ENCODE measurements around the gene IGFBP2. TPM values are rescaled to one million over a fixed set of nuclear protein-coding genes. Genes with fewer than 3 reads are reported as not detected.
A peak's percentile ranks its signal among the peaks of the same experiment; 100 is the strongest.

The IGFBP2 gene
- total and polyA plus RNA-seq, 10 donors = 61.3 to 334 (median 257) TPM

- WGBS, 5 donors = 58 to 71% (median 63%) methylated on average over 12 of the region's 12 CpGs
- DNase-seq = no peak
- intact Hi-C loops (cut with DNase I; ENCODE audit: low total_unique reads) = loop anchor here (5.0 to 10.0 kb wide), 2 partner anchors 148 to 631 kb away; no protein-coding TSS in a partner anchor
These were observed 32.5 kb downstream of the IGFBP2 start for GRCh38 chr2:216665717-216666116.

GRCh38 chr2:216666461-216667233, 33.4 kb downstream of the IGFBP2 start:
- Histone ChIP-seq H3K9me3 (no peaks in the 10 kb centered on the region), H3K4me1 (peaks cover 0 to 24% (median 15%) of the 10 kb centered on the region in 6 donors), H3K27me3 (replicated peaks in 1 of 7) (peaks cover 0 to 18% (median 0%) of the 10 kb centered on the region in 7 donors), H3K36me3 (peaks cover 0 to 33% (median 0%) of the 10 kb centered on the region in 6 donors), H3K4me3 (no peak overlapping the region), H3K27ac (no peak overlapping the region)
- no peak for TF ChIP-seq POLR2A (IDR thresholded peaks at IDR 0.05)
- peak; percentile 89 to 98 (median 95) for TF ChIP-seq CTCF (IDR thresholded peaks at IDR 0.05 in 8 of 11, conservative IDR thresholded peaks at IDR 0.05 in 3 of 11)
- peak in 1 of 3 donors; percentile 9 for TF ChIP-seq POLR2AphosphoS5 (IDR thresholded peaks at IDR 0.05)
- DNase-seq = peak; percentile 85
- intact Hi-C loops (cut with DNase I; ENCODE audit: low total_unique reads) = loop anchor here (5.0 to 10.0 kb wide), 2 partner anchors 149 to 632 kb away; no protein-coding TSS in a partner anchor
- WGBS, 5 donors = 14 to 18% (median 15%) methylated on average over 7 to 9 of the region's 9 CpGs

More at GRCh38 chr2:216665717-216666116, 32.5 kb downstream of the IGFBP2 start:
- Histone ChIP-seq H3K9me3 (no peaks in the 10 kb centered on the region), H3K4me1 (peaks cover 0 to 29% (median 15%) of the 10 kb centered on the region in 6 donors), H3K4me3 (no peak overlapping the region), H3K27ac (peak overlapping the region in 1 of 8 donors; percentile 2), H3K27me3 (replicated peaks in 1 of 7) (peaks cover 0 to 13% (median 0%) of the 10 kb centered on the region in 7 donors), H3K36me3 (peaks cover 0 to 37% (median 0%) of the 10 kb centered on the region in 6 donors)
- peak in 2 of 3 donors; percentile 28 to 30 for TF ChIP-seq POLR2AphosphoS5 (IDR thresholded peaks at IDR 0.05)
- no peak for TF ChIP-seq POLR2A (IDR thresholded peaks at IDR 0.05)

- Histone ChIP-seq H3K36me3 (no peaks in the 10 kb centered on the region), H3K4me3 (no peak overlapping the region), H3K27me3 (replicated peaks in 1 of 7) (peaks cover 0 to 18% (median 0%) of the 10 kb centered on the region in 7 donors), H3K9me3 (no peaks in the 10 kb centered on the region), H3K4me1 (peaks cover 0 to 11% (median 8%) of the 10 kb centered on the region in 6 donors), H3K27ac (no peak overlapping the region)
- 60 to 65% (median 62%) methylated on average over 17 of the region's 17 CpGs for WGBS, 5 donors
- intact Hi-C loops (cut with DNase I; ENCODE audit: low total_unique reads) = no loop called here
- no peak for TF ChIP-seq POLR2AphosphoS5 (IDR thresholded peaks at IDR 0.05)
- no peak for TF ChIP-seq POLR2A (IDR thresholded peaks at IDR 0.05)
- no peak for TF ChIP-seq CTCF (IDR thresholded peaks at IDR 0.05 in 8 of 11, conservative IDR thresholded peaks at IDR 0.05 in 3 of 11)
- DNase-seq = no peak
These were observed 37.3 kb downstream of the IGFBP2 start for GRCh38 chr2:216670266-216671080.

- no peak for TF ChIP-seq POLR2AphosphoS5 (IDR thresholded peaks at IDR 0.05)
- TF ChIP-seq POLR2A (IDR thresholded peaks at IDR 0.05) = no peak
- no peak for TF ChIP-seq CTCF (IDR thresholded peaks at IDR 0.05 in 8 of 11, conservative IDR thresholded peaks at IDR 0.05 in 3 of 11)
- H3K4me1 ChIP-seq = peaks cover 0 to 5% (median 2%) of the 10 kb centered on the region in 6 donors
- intact Hi-C loops (cut with DNase I; ENCODE audit: low total_unique reads) = no loop called here
- no peak overlapping the region for H3K27ac ChIP-seq
- DNase-seq = no peak
- 84 to 92% (median 90%) methylated on average over 10 to 11 of the region's 11 CpGs for WGBS, 5 donors
- H3K9me3 ChIP-seq = no peaks in the 10 kb centered on the region
- no peak overlapping the region for H3K4me3 ChIP-seq
- peaks cover 0 to 18% (median 0%) of the 10 kb centered on the region in 7 donors for H3K27me3 ChIP-seq (replicated peaks in 1 of 7)
- H3K36me3 ChIP-seq = no peaks in the 10 kb centered on the region
These were observed 37.8 kb downstream of the IGFBP2 start for GRCh38 chr2:216671081-216671411.

Measured in spleen (tissue), 11 donors.